M059J (cell line): ENCODE results near the gene IL1RAP. TPM values are rescaled to one million over a fixed set of nuclear protein-coding genes. Genes with fewer than 3 reads are reported as not detected.
A peak's percentile ranks its signal among the peaks of the same experiment; 100 is the strongest.
"Not testable (repeated sequence)": the region's sequence is repeated elsewhere in the genome, so short reads cannot be mapped to it uniquely, and the experiment has no call there.

Experiments used
- DNase-seq: peaks from one replicate; pipeline ENCODE4 v3.0.0-alpha.2; 2012; ENCODE audit warnings: low read depth
- total RNA-seq: library from RNA; depleted of rRNA; stranded (reverse); fragments of >200 nt; shearing (Covaris generic); gene quantifications from 2 replicates; pipeline ENCODE4 v1.2.3, GENCODE V29; 2014; rRNA removed

Gene IL1RAP
- total RNA-seq = 28.7 and 42.6 TPM in 2 replicates

GRCh38 chr3:190513409-190514370, at the start of gene IL1RAP:
IL1RAP (plus strand) TSS chr3:190514085; CDS start chr3:190564290, 50,205 bp downstream.
- DNase-seq = peak; percentile 95

- DNase-seq = no peak
Observed at GRCh38 chr3:190467922-190468321, 46.0 kb upstream of the IL1RAP start.

GRCh38 chr3:190473261-190473660, 40.6 kb upstream of the IL1RAP start:
- DNase-seq = not testable (repeated sequence)

- no peak for DNase-seq
Observed at GRCh38 chr3:190481779-190482178, 32.1 kb upstream of the IL1RAP start.

- peak; percentile 76 for DNase-seq
Observed at GRCh38 chr3:190485830-190486532, 27.9 kb upstream of the IL1RAP start.

GRCh38 chr3:190486533-190486864, 27.4 kb upstream of the IL1RAP start:
- DNase-seq = no peak

- no peak for DNase-seq
Observed at GRCh38 chr3:190486908-190487607, 26.8 kb upstream of the IL1RAP start.

- DNase-seq = peak; percentile 63
Observed at GRCh38 chr3:190491533-190492054, 22.3 kb upstream of the IL1RAP start.

GRCh38 chr3:190492129-190492528, 21.8 kb upstream of the IL1RAP start:
- DNase-seq = no peak

- DNase-seq = no peak
Observed at GRCh38 chr3:190492966-190493365, 20.9 kb upstream of the IL1RAP start.

- DNase-seq = no peak
Observed at GRCh38 chr3:190494907-190495306, 19.0 kb upstream of the IL1RAP start.

- DNase-seq = no peak
Observed at GRCh38 chr3:190495354-190495753, 18.5 kb upstream of the IL1RAP start.

- no peak for DNase-seq
Observed at GRCh38 chr3:190495796-190496195, 18.1 kb upstream of the IL1RAP start.

GRCh38 chr3:190496859-190497258, 17.0 kb upstream of the IL1RAP start:
- DNase-seq = no peak

GRCh38 chr3:190497811-190498210, 16.1 kb upstream of the IL1RAP start:
- peak; percentile 36 for DNase-seq

- no peak for DNase-seq
Observed at GRCh38 chr3:190498293-190498692, 15.6 kb upstream of the IL1RAP start.

- DNase-seq = no peak
Observed at GRCh38 chr3:190499122-190499521, 14.8 kb upstream of the IL1RAP start.

- no peak for DNase-seq
Observed at GRCh38 chr3:190502946-190503345, 10.9 kb upstream of the IL1RAP start.

- DNase-seq = peak; percentile 36
Observed at GRCh38 chr3:190504354-190505125, 9.3 kb upstream of the IL1RAP start.

GRCh38 chr3:190505381-190506003, 8.4 kb upstream of the IL1RAP start:
- no peak for DNase-seq

GRCh38 chr3:190506271-190506670, 7.6 kb upstream of the IL1RAP start:
- DNase-seq = no peak
